ENCODE results near the gene THUMPD3. TPM values are rescaled to one million over a fixed set of nuclear protein-coding genes. Genes with fewer than 3 reads are reported as not detected.
A peak's percentile ranks its signal among the peaks of the same experiment; 100 is the strongest.

THUMPD3 gene
- total RNA-seq, 4 donors from 2014 or later: 22.2 to 39.8 (median 25.2) TPM

- H3K36me3 ChIP-seq: peaks cover 0 to 62% of the 10 kb centered on the region in 2 donors
- DNase-seq (no peak), ATAC-seq (no peak)
- H3K4me1 ChIP-seq: peaks cover 34 to 51% of the 10 kb centered on the region in 2 donors
- no peak for TF ChIP-seq POLR2A (IDR thresholded peaks at IDR 0.05)
- no peak for TF ChIP-seq CTCF (IDR thresholded peaks at IDR 0.05 in 4 of 5, conservative IDR thresholded peaks at IDR 0.05 in 1 of 5)
- intact Hi-C loops (cut with DNase I; ENCODE audit: low total_unique reads): loop anchor here (10.0 kb wide), 1 partner anchor 237 kb away; no protein-coding TSS in a partner anchor
- H3K27me3 ChIP-seq: no peaks in the 10 kb centered on the region
- in situ Hi-C loops (cut with MboI; ENCODE audit: low sequenced_read_pairs in 4 of 4): no loop called here
- no peak overlapping the region for H3K4me3 ChIP-seq
- peak overlapping the region; percentile 10 to 42 (median 19) for H3K27ac ChIP-seq
- no peaks in the 10 kb centered on the region for H3K9me3 ChIP-seq
Observed at GRCh38 chr3:9392041-9392440, 29.2 kb downstream of the THUMPD3 start.

GRCh38 chr3:9395570-9396300 is 32.9 kb downstream of the THUMPD3 start:
- no peak for DNase-seq
- Histone ChIP-seq H3K4me1 (peaks cover 48 to 70% of the 10 kb centered on the region in 2 donors), H3K9me3 (no peaks in the 10 kb centered on the region), H3K4me3 (peak overlapping the region; percentile 70 to 94 (median 71)), H3K27me3 (no peaks in the 10 kb centered on the region), H3K36me3 (peaks cover 0 to 25% of the 10 kb centered on the region in 2 donors), H3K27ac (peak overlapping the region; percentile 97 to 100 (median 99))
- ATAC-seq: no peak
- intact Hi-C loops (cut with DNase I; ENCODE audit: low total_unique reads): loop anchor here (1.0 to 10.0 kb wide), 9 partner anchors 27 to 798 kb away; partner anchors contain the start of genes BRPF1, SRGAP3 and THUMPD3
- no peak for TF ChIP-seq CTCF (IDR thresholded peaks at IDR 0.05 in 4 of 5, conservative IDR thresholded peaks at IDR 0.05 in 1 of 5)
- no peak for TF ChIP-seq POLR2A (IDR thresholded peaks at IDR 0.05)
- in situ Hi-C loops (cut with MboI; ENCODE audit: low sequenced_read_pairs in 4 of 4): no loop called here

- in situ Hi-C loops (cut with MboI; ENCODE audit: low sequenced_read_pairs in 4 of 4) (no loop called here), intact Hi-C loops (cut with DNase I; ENCODE audit: low total_unique reads) (loop anchor here (1.0 to 10.0 kb wide), 9 partner anchors 26 to 799 kb away; partner anchors contain the start of genes BRPF1, SRGAP3 and THUMPD3)
- peak; percentile 79 to 87 for DNase-seq
- H3K27me3 ChIP-seq: no peaks in the 10 kb centered on the region
- H3K4me3 ChIP-seq: peak overlapping the region; percentile 70 to 94 (median 71)
- H3K4me1 ChIP-seq: peaks cover 54 to 73% of the 10 kb centered on the region in 2 donors
- peaks cover 0 to 20% of the 10 kb centered on the region in 2 donors for H3K36me3 ChIP-seq
- no peaks in the 10 kb centered on the region for H3K9me3 ChIP-seq
- ATAC-seq: peak; percentile 23 to 25
- H3K27ac ChIP-seq: peak overlapping the region; percentile 97 to 100 (median 99)
- TF ChIP-seq CTCF (IDR thresholded peaks at IDR 0.05 in 4 of 5, conservative IDR thresholded peaks at IDR 0.05 in 1 of 5) (no peak), POLR2A (IDR thresholded peaks at IDR 0.05) (peak; percentile 51 to 68)
Observed at GRCh38 chr3:9396301-9396631, 33.4 kb downstream of the THUMPD3 start.

- peaks cover 54 to 73% of the 10 kb centered on the region in 2 donors for H3K4me1 ChIP-seq
- no peaks in the 10 kb centered on the region for H3K9me3 ChIP-seq
- in situ Hi-C loops (cut with MboI; ENCODE audit: low sequenced_read_pairs in 4 of 4): no loop called here
Observed at GRCh38 chr3:9396632-9397331, 33.9 kb downstream of the THUMPD3 start.

More at GRCh38 chr3:9396632-9397331, 33.9 kb downstream of the THUMPD3 start:
- intact Hi-C loops (cut with DNase I; ENCODE audit: low total_unique reads): loop anchor here (1.0 to 10.0 kb wide), 9 partner anchors 26 to 799 kb away; partner anchors contain the start of genes BRPF1, SRGAP3 and THUMPD3
- peak; percentile 79 for ATAC-seq
- peak; percentile 99 for DNase-seq
- H3K4me3 ChIP-seq: peak overlapping the region; percentile 70 to 94 (median 71)
- peak overlapping the region; percentile 97 to 100 (median 99) for H3K27ac ChIP-seq
- no peaks in the 10 kb centered on the region for H3K27me3 ChIP-seq
- TF ChIP-seq CTCF (IDR thresholded peaks at IDR 0.05 in 4 of 5, conservative IDR thresholded peaks at IDR 0.05 in 1 of 5) (no peak), POLR2A (IDR thresholded peaks at IDR 0.05) (no peak)
- H3K36me3 ChIP-seq: peaks cover 0 to 16% of the 10 kb centered on the region in 2 donors
